ENCODE data around the gene CFC1.
"Not testable (repeated sequence)": the region's sequence is repeated elsewhere in the genome, so short reads cannot be mapped to it uniquely, and the experiment has no call there.

DNA sequence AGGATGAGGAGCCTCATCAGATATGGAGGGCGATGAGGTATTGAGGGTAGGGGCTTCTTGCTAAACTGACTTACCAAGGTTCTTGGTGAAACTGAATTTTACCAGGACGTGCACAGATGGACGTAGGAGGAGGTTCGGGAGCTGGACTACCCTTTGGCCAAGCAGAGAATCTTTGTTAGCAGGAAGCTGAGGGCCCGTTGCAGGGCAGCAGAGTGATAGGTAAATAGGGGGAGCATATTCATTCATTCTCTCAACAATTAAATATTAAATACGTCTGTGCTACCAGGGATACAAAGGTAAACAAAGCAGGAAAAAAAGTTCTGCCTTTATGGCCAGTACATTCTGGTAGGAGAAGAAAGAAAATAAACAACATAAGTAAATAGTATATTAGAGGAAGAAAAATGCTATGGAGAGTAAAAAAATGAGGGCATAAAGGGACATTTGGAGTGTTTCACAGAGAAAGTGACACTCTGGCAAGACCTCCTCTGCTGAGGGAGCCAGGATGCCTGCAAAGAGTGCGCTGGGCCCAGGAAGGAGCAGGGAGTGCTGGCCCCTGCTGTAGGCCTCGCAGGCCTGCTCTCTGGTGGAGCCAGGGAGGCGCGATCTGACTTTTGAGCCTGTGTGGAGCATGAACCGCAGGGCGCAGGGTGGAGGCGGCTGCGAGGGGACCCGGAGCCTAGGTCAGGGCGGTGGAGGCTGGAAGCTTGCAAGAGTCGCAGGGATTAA lies 9.1 kb upstream of the CFC1 start:
- TF ChIP-seq TEAD1 (CRISPR knock-in tag; IDR thresholded peaks at IDR 0.05); ETV6 (CRISPR knock-in tag; IDR thresholded peaks at IDR 0.05); SMAD3 (CRISPR knock-in tag; IDR thresholded peaks at IDR 0.05; ENCODE audit: borderline replicate concordance); ZBTB21 (CRISPR knock-in tag; IDR thresholded peaks at IDR 0.05; ENCODE audit: borderline replicate concordance): not testable (repeated sequence)
- TF ChIP-seq, protein P1, sequence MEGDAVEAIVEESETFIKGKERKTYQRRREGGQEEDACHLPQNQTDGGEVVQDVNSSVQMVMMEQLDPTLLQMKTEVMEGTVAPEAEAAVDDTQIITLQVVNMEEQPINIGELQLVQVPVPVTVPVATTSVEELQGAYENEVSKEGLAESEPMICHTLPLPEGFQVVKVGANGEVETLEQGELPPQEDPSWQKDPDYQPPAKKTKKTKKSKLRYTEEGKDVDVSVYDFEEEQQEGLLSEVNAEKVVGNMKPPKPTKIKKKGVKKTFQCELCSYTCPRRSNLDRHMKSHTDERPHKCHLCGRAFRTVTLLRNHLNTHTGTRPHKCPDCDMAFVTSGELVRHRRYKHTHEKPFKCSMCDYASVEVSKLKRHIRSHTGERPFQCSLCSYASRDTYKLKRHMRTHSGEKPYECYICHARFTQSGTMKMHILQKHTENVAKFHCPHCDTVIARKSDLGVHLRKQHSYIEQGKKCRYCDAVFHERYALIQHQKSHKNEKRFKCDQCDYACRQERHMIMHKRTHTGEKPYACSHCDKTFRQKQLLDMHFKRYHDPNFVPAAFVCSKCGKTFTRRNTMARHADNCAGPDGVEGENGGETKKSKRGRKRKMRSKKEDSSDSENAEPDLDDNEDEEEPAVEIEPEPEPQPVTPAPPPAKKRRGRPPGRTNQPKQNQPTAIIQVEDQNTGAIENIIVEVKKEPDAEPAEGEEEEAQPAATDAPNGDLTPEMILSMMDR (IDR thresholded peaks at IDR 0.05) = not testable (repeated sequence)
